IMR-90 (cell line): ENCODE results near the gene FBXL7. TPM values are rescaled to one million over a fixed set of nuclear protein-coding genes. Genes with fewer than 3 reads are reported as not detected.

ENCODE experiments used
- ATAC-seq: fragments of 200-7000 bp; cut with Tn5 transposase; 2 replicates; pipeline ENCODE4 v1.9.1; 2020; ENCODE audit warnings: low read depth, mild to moderate bottlenecking, moderate library complexity
- BruUV-seq: library from RNA; stranded (reverse); fragments of 400-500 nt; replicated peaks from 2 replicates; lab custom pipeline; 2021; lab: Mats Ljungman, UMichigan
- CTCF ChIA-PET: fragments of 300-600 bp; formaldehyde crosslinking; extraction: SDS; loops from one replicate; lab custom pipeline; 2021; ENCODE audit warnings: antibody characterized with exemption; lab: Yijun Ruan, JAX
- POLR2A ChIA-PET: fragments of 300-600 bp; sonication (Branson Sonifier 250); formaldehyde crosslinking; loops from one replicate; lab custom pipeline; 2022; ENCODE audit warnings: antibody characterized with exemption; ENCODE audit not compliant: unreplicated experiment; lab: Charles Lee
- DNase-seq: peaks from one replicate; pipeline ENCODE4 v3.0.0; 2013
- H2AFZ ChIP-seq: replicated peaks from 2 replicates; pipeline ENCODE3; 2013; ENCODE audit warnings: low read length, mild to moderate bottlenecking; ENCODE audit not compliant: poor library complexity
- H2AK5ac ChIP-seq: 2 replicates; pipeline ENCODE4 v1.6.1; 2013; ENCODE audit warnings: low read depth, low read length, inconsistent platforms
- H2AK9ac ChIP-seq: replicated peaks from 2 replicates; pipeline ENCODE3; 2013; ENCODE audit warnings: mild to moderate bottlenecking, low read depth, low read length, moderate library complexity; ENCODE audit not compliant: poor library complexity
- H2BK120ac ChIP-seq: 2 replicates; pipeline ENCODE4 v1.6.1; 2013; ENCODE audit warnings: low read depth, low read length, inconsistent platforms
- H2BK15ac ChIP-seq: 3 replicates; pipeline ENCODE4 v1.6.1; 2013; ENCODE audit warnings: low read depth, low read length, inconsistent platforms
- H2BK20ac ChIP-seq: 2 replicates; pipeline ENCODE4 v1.6.1; 2013; ENCODE audit warnings: low read depth, mild to moderate bottlenecking, inconsistent platforms, low read length, moderate library complexity
- H2BK5ac ChIP-seq: 2 replicates; pipeline ENCODE4 v1.6.1; 2013; ENCODE audit warnings: mild to moderate bottlenecking, low read depth, low read length, inconsistent platforms; ENCODE audit not compliant: poor library complexity, severe bottlenecking
- H3K14ac ChIP-seq: replicated peaks from 2 replicates; pipeline ENCODE4 v1.6.1; 2013; ENCODE audit warnings: low read depth, low read length, inconsistent platforms
- H3K18ac ChIP-seq: 2 replicates; pipeline ENCODE4 v1.6.1; 2013; ENCODE audit warnings: low read depth, low read length, control low read depth
- H3K23ac ChIP-seq: 2 replicates; pipeline ENCODE4 v1.6.1; 2013; ENCODE audit warnings: low read depth, low read length, inconsistent platforms
- H3K27ac ChIP-seq: 2 replicates; pipeline ENCODE4 v1.5.1; 2013; ENCODE audit warnings: mild to moderate bottlenecking, control low read depth, low read length; ENCODE audit not compliant: insufficient read depth
- H3K27me3 ChIP-seq: 2 replicates; pipeline ENCODE4 v1.6.1; 2013; ENCODE audit warnings: low read length; ENCODE audit not compliant: control insufficient read depth, insufficient read depth
- H3K36me3 ChIP-seq: 2 replicates; pipeline ENCODE4 v1.6.1; 2013; ENCODE audit warnings: low read length, mixed read lengths; ENCODE audit not compliant: control insufficient read depth, insufficient read depth
- H3K4ac ChIP-seq: 2 replicates; pipeline ENCODE4 v1.6.1; 2013; ENCODE audit warnings: low read depth, low read length, inconsistent platforms
- H3K4me1 ChIP-seq: 2 replicates; pipeline ENCODE4 v1.6.1; 2013; ENCODE audit warnings: low read length, mixed read lengths; ENCODE audit not compliant: control insufficient read depth, insufficient read depth
- H3K4me2 ChIP-seq: 2 replicates; pipeline ENCODE4 v1.6.1; 2013; ENCODE audit warnings: low read depth, mild to moderate bottlenecking, control low read depth, low read length, moderate library complexity
- H3K4me3 ChIP-seq: 2 replicates; pipeline ENCODE4 v1.5.1; 2013; ENCODE audit warnings: low read depth, mild to moderate bottlenecking, control low read depth, low read length, moderate library complexity; ENCODE audit not compliant: insufficient read depth
- H3K56ac ChIP-seq: 2 replicates; pipeline ENCODE4 v1.6.1; 2013; ENCODE audit warnings: low read length, inconsistent platforms; ENCODE audit not compliant: insufficient read depth; ENCODE audit errors: extremely low read depth
- H3K79me1 ChIP-seq, 2 experiments: 2 replicates each; pipeline ENCODE4 v1.6.1; 2013; ENCODE audit warnings: low read length in 2 of 2, inconsistent platforms in 1 of 2, low read depth in 1 of 2
- H3K9ac ChIP-seq: 2 replicates; pipeline ENCODE4 v1.6.1; 2013; ENCODE audit warnings: low read depth, low read length, control low read depth
- H3K9me1 ChIP-seq: 2 replicates; pipeline ENCODE4 v1.6.1; 2013; ENCODE audit warnings: low read length, inconsistent platforms; ENCODE audit not compliant: insufficient read depth
- H3K9me3 ChIP-seq: 2 replicates; pipeline ENCODE4 v1.6.1; 2013; ENCODE audit warnings: low read length; ENCODE audit not compliant: control insufficient read depth, insufficient read depth
- H4K20me1 ChIP-seq: 2 replicates; pipeline ENCODE4 v1.6.1; 2013; ENCODE audit warnings: low read length, inconsistent platforms; ENCODE audit not compliant: insufficient read depth
- H4K5ac ChIP-seq: 2 replicates; pipeline ENCODE4 v1.6.1; 2013; ENCODE audit warnings: mild to moderate bottlenecking, low read depth, low read length, control low read depth
- H4K8ac ChIP-seq, 2 experiments: 2 replicates each; pipeline ENCODE4 v1.6.1; 2013; ENCODE audit warnings: low read depth in 2 of 2, low read length in 2 of 2, control low read depth in 1 of 2, inconsistent platforms in 1 of 2
- H4K91ac ChIP-seq: 2 replicates; pipeline ENCODE4 v1.6.1; 2013; ENCODE audit warnings: low read depth, low read length, inconsistent platforms; ENCODE audit not compliant: insufficient read depth
- BHLHE40 ChIP-seq: fragments of 150-350 bp; IDR thresholded peaks from 2 replicates; pipeline ENCODE4 v1.6.1; 2016; ENCODE audit warnings: mild to moderate bottlenecking, low read depth, low read length
- CEBPB ChIP-seq: IDR thresholded peaks from 2 replicates; pipeline ENCODE4 v1.6.1; 2012; ENCODE audit warnings: low read depth, low read length, improper control_type of control experiment
- CHD1 ChIP-seq: IDR thresholded peaks from 2 replicates; pipeline ENCODE4 v1.6.1; 2012; ENCODE audit warnings: low read depth, low read length, improper control_type of control experiment
- CTCF ChIP-seq: conservative IDR thresholded peaks from 2 replicates; pipeline ENCODE4 v1.5.1; 2012; ENCODE audit warnings: mild to moderate bottlenecking, low read depth, low read length, improper control_type of control experiment
- ELK1 ChIP-seq: fragments of 150-350 bp; IDR thresholded peaks from 2 replicates; pipeline ENCODE4 v1.6.1; 2016; ENCODE audit warnings: low read depth, mild to moderate bottlenecking, low read length, moderate library complexity, borderline replicate concordance
- FOS ChIP-seq: fragments of 150-350 bp; IDR thresholded peaks from 2 replicates; pipeline ENCODE4 v1.6.1; 2016; ENCODE audit warnings: low read depth, low read length
- MAFK ChIP-seq: IDR thresholded peaks from 2 replicates; pipeline ENCODE4 v1.6.1; 2012; ENCODE audit warnings: low read depth, low read length, improper control_type of control experiment
- MAZ ChIP-seq: IDR thresholded peaks from 2 replicates; pipeline ENCODE4 v1.6.1; 2012; ENCODE audit warnings: low read depth, mild to moderate bottlenecking, low read length, improper control_type of control experiment, moderate library complexity, borderline replicate concordance
- MXI1 ChIP-seq: IDR thresholded peaks from 2 replicates; pipeline ENCODE4 v1.6.1; 2012; ENCODE audit warnings: low read depth, mild to moderate bottlenecking, low read length, moderate library complexity, borderline replicate concordance
- NFE2L2 ChIP-seq: fragments of 150-350 bp; IDR thresholded peaks from 2 replicates; pipeline ENCODE4 v1.6.1; 2016; ENCODE audit warnings: low read depth, mild to moderate bottlenecking, low read length
- POLR2A ChIP-seq: IDR thresholded peaks from 2 replicates; pipeline ENCODE4 v1.6.1; 2012; ENCODE audit warnings: mild to moderate bottlenecking, low read depth, low read length
- RAD21 ChIP-seq: IDR thresholded peaks from 2 replicates; pipeline ENCODE4 v1.6.1; 2012; ENCODE audit warnings: low read length, improper control_type of control experiment
- RCOR1 ChIP-seq: IDR thresholded peaks from 2 replicates; pipeline ENCODE4 v1.6.1; 2012; ENCODE audit warnings: mild to moderate bottlenecking, low read length, improper control_type of control experiment; ENCODE audit not compliant: insufficient replicate concordance
- RFX5 ChIP-seq: IDR thresholded peaks from 2 replicates; pipeline ENCODE4 v1.8.0; 2012; ENCODE audit warnings: low read depth, mild to moderate bottlenecking, low read length, moderate library complexity
- SMC3 ChIP-seq: fragments of 150-350 bp; IDR thresholded peaks from 2 replicates; pipeline ENCODE4 v1.6.1; 2016; ENCODE audit warnings: low read depth, mild to moderate bottlenecking, antibody characterized with exemption, low read length, moderate library complexity
- USF2 ChIP-seq: fragments of 150-350 bp; IDR thresholded peaks from 2 replicates; pipeline ENCODE4 v1.6.1; 2017; ENCODE audit warnings: mild to moderate bottlenecking, antibody characterized with exemption, low read length, low read depth
- WGBS, 2 experiments: methylation state at CpG; one replicate each; pipeline versions ENCODE4 v1.1.5 to v1.1.7; 2013; ENCODE audit warnings: missing lambda C conversion rate in 2 of 2; ENCODE audit not compliant: insufficient read length in 1 of 2; ENCODE audit errors: extremely low coverage in 2 of 2; 5-methylcytosine and 5-hydroxymethylcytosine counted together
- dilution Hi-C: fragments of 300-500 bp; cut with HindIII; formaldehyde crosslinking; loops from one replicate; pipeline ENCODE4 v1.14.3; 2018; ENCODE audit warnings: low sequenced_read_pairs; ENCODE audit not compliant: unreplicated experiment
- in situ Hi-C: fragments of 300-500 bp; cut with MboI; formaldehyde crosslinking; loops from 3 replicates; pipeline ENCODE4 v1.14.3; 2019; ENCODE audit warnings: low sequenced_read_pairs, inconsistent platforms, mixed read lengths
- intact Hi-C: fragments of 100-400 bp; cut with micrococcal nuclease; formaldehyde crosslinking; loops from 2 replicates; pipeline ENCODE4 v1.10.0; 2022
- polyA plus RNA-seq, 3 experiments: library from polyadenylated mRNA; depleted of rRNA; stranded (reverse); fragments of >200 nt; gene quantifications; 2 replicates each; pipeline ENCODE4 v1.2.3, GENCODE V29; 2012; ENCODE audit warnings: low replicate concordance in 1 of 3
- total RNA-seq: library from RNA; depleted of rRNA; stranded (reverse); fragments of >200 nt; gene quantifications from 2 replicates; pipeline ENCODE4 v1.2.3, GENCODE V29; 2012

Gene FBXL7
- total and polyA plus RNA-seq, 2 of the 4 experiments (the other 2 are of a cell fraction) = 4.1 to 10.2 TPM

- DNase-seq (peak; percentile 76), ATAC-seq (peak; percentile 59)
- Histone ChIP-seq H3K23ac (no peak overlapping the region), H4K8ac (0 out of 4 replicates have a peak overlapping the region, but pooled peaks of 1 of the 2 experiments have one; percentile 22), H3K9ac (no peak overlapping the region), H4K91ac (no peak overlapping the region), H3K18ac (peak overlapping the region; percentile 20; the same call in 1 of the 2 replicates), H3K4ac (no peak overlapping the region), H3K56ac (no peak overlapping the region), H2AK5ac (peak overlapping the region; percentile 15; the same call in 1 of the 2 replicates), H3K27me3 (no peaks in the 10 kb centered on the region), H2BK20ac (no peak overlapping the region), H3K14ac (0 out of 2 replicates have a peak overlapping the region, but pooled peaks have one; percentile 34), H2AK9ac (peak overlapping the region; percentile 32), H2BK5ac (peak overlapping the region; percentile 31), H3K79me1 (peaks cover 13 to 16% of the 10 kb centered on the region in 2 experiments; a peak in 2 of 4 replicates), H3K9me3 (no peaks in the 10 kb centered on the region), H3K9me1 (peaks cover 3% of the 10 kb centered on the region; the same call in 1 of the 2 replicates), H3K4me1 (peaks cover 4% of the 10 kb centered on the region), H3K27ac (no peak overlapping the region), H4K20me1 (peaks cover 3% of the 10 kb centered on the region; the same call in 1 of the 2 replicates), H3K36me3 (no peaks in the 10 kb centered on the region), H3K4me3 (no peak overlapping the region), H2BK120ac (no peak overlapping the region), H3K4me2 (peak overlapping the region; percentile 59; the same call in 1 of the 2 replicates), H2AFZ (peak overlapping the region; percentile 35), H2BK15ac (no peak overlapping the region), H4K5ac (no peak overlapping the region; the same call in 1 of the 2 replicates)
- ChIA-PET CTCF (interaction anchor here (0.6 kb wide), 1 partner anchor 9 kb away, joined by 7 read pairs; no protein-coding TSS in a partner anchor), POLR2A (no interaction called here)
- in situ Hi-C loops (no loop called here), intact Hi-C loops (no loop called here), dilution Hi-C loops (no loop called here)
- TF ChIP-seq CHD1 (no peak), MAZ (no peak), BHLHE40 (peak; percentile 42; the same call in 1 of the 2 replicates), RCOR1 (no peak), NFE2L2 (no peak), ELK1 (no peak), CEBPB (no peak), RAD21 (no peak), SMC3 (no peak), RFX5 (no peak), MAFK (no peak), CTCF (no peak), FOS (no peak), POLR2A (no peak), MXI1 (no peak), USF2 (peak; percentile 77)
- 93% methylated on average over 3 of the region's 11 CpGs; no CpG with 5 or more reads in 1 of the 2 experiments for WGBS, 2 experiments
- BruUV-seq = no TSS peak
Observed at GRCh38 chr5:15620501-15620900, 120.5 kb downstream of the FBXL7 start.
